Right lobe of liver (tissue), 4 donors: ENCODE results near the gene HOXB6.

Experiments
- CTCF ChIP-seq, 4 donors: fragments of 200-600 bp in 3 of 4; fragments of 450-650 bp in 1 of 4; IDR thresholded peaks; one replicate each; pipeline versions ENCODE4 v1.5.1 to v1.8.0; 2016 to 2022; ENCODE audit warnings: antibody characterized with exemption in 4 of 4, mild to moderate bottlenecking in 2 of 4
- POLR2A ChIP-seq: fragments of 450-650 bp; IDR thresholded peaks from one replicate; pipeline ENCODE4 v1.6.1; 2017; ENCODE audit warnings: antibody characterized with exemption, mild to moderate bottlenecking
- donor health status: DM: no; HTN: no; CAD: no.
- donor health status: DM: no; HTN: no; CAD: no.
- donor health status: DM: no; HTN: yes; CAD: no.

GRCh38 chr17:48551596-48552465 is 53.0 kb downstream of the HOXB6 start:
- TF ChIP-seq CTCF (IDR thresholded peaks at IDR 0.05) (no peak), POLR2A (no peak)
